SU-DHL-6 (cell line): ENCODE measurements around the gene FHL5.

ENCODE experiments used
- H2AFZ ChIP-seq: fragments of 200-600 bp; sonication (generic); 2 replicates; pipeline ENCODE4 v1.6.1; 2014; ENCODE audit warnings: low read depth, mild to moderate bottlenecking, moderate library complexity, mixed read lengths, antibody characterized with exemption, low read length; ENCODE audit not compliant: severe bottlenecking
- H3F3A ChIP-seq: fragments of 200-600 bp; shearing (Covaris generic); 2 replicates; pipeline ENCODE4 v1.6.0; 2016; ENCODE audit warnings: antibody characterized with exemption, mild to moderate bottlenecking; ENCODE audit not compliant: insufficient read depth
- H3K27ac ChIP-seq: fragments of 200-600 bp; sonication (generic); 2 replicates; pipeline ENCODE4 v1.5.1; 2016; ENCODE audit warnings: low read depth, mild to moderate bottlenecking, low read length, moderate library complexity, mixed read lengths
- H3K27me3 ChIP-seq: fragments of 200-600 bp; sonication (generic), shearing (Covaris generic); 2 replicates; pipeline ENCODE4 v1.6.0; 2014; ENCODE audit warnings: mild to moderate bottlenecking, low read length
- H3K36me3 ChIP-seq: fragments of 200-600 bp; sonication (generic); 2 replicates; pipeline ENCODE4 v1.6.1; 2014; ENCODE audit warnings: mild to moderate bottlenecking, low read length, mixed read lengths
- H3K4me2 ChIP-seq: fragments of 300-600, 200-600 bp; shearing (Covaris generic), sonication (generic); 2 replicates; pipeline ENCODE4 v1.6.0; 2014; ENCODE audit warnings: low read length, low read depth, mild to moderate bottlenecking; ENCODE audit not compliant: poor library complexity, severe bottlenecking
- H3K4me3 ChIP-seq: fragments of 200-600 bp; sonication (generic); 2 replicates; pipeline ENCODE4 v1.5.1; 2014; ENCODE audit warnings: antibody characterized with exemption, low read length, mild to moderate bottlenecking, mixed read lengths; ENCODE audit not compliant: insufficient read depth, poor library complexity, severe bottlenecking
- H3K79me2 ChIP-seq: fragments of 200-600 bp; sonication (generic); 2 replicates; pipeline ENCODE4 v1.6.1; 2014; ENCODE audit warnings: mild to moderate bottlenecking, low read length, moderate library complexity; ENCODE audit not compliant: insufficient read depth
- H3K9ac ChIP-seq: fragments of 200-600 bp; sonication (generic); 2 replicates; pipeline ENCODE4 v1.7.0; 2014; ENCODE audit warnings: mild to moderate bottlenecking, low read length
- H3K9me2 ChIP-seq: fragments of 200-600 bp; sonication (generic); replicated peaks from 2 replicates; pipeline ENCODE4 v1.6.1; 2014; ENCODE audit warnings: low read length; ENCODE audit not compliant: insufficient read depth
- H3K9me3 ChIP-seq: fragments of 200-600 bp; sonication (generic); 2 replicates; pipeline ENCODE4 v1.6.1; 2014; ENCODE audit warnings: low read length, mixed read lengths; ENCODE audit not compliant: insufficient read depth
- H4K20me1 ChIP-seq: fragments of 200-600 bp; sonication (generic); 2 replicates; pipeline ENCODE4 v1.6.1; 2014; ENCODE audit warnings: low read depth, mild to moderate bottlenecking, antibody characterized with exemption, low read length, moderate library complexity, mixed read lengths
- CTCF ChIP-seq: fragments of 200-600 bp; sonication (generic); IDR thresholded peaks from one replicate; pipeline ENCODE4 v1.5.1; 2017; ENCODE audit warnings: antibody characterized with exemption, mild to moderate bottlenecking, low read length, moderate library complexity; ENCODE audit not compliant: insufficient read depth, poor library complexity, severe bottlenecking
- EZH2phosphoT487 ChIP-seq: fragments of 200-600 bp; sonication (generic), shearing (Covaris generic); conservative IDR thresholded peaks from 2 replicates; pipeline ENCODE4 v1.6.1; 2018; ENCODE audit warnings: mild to moderate bottlenecking, antibody characterized with exemption, low read length, moderate library complexity, mixed read lengths

Gene FHL5

GRCh38 chr6:96651816-96652215 is 88.9 kb downstream of the FHL5 start:
- Histone ChIP-seq H3K4me3 (no peak overlapping the region), H3K36me3 (no peaks in the 10 kb centered on the region), H3K9me3 (no peaks in the 10 kb centered on the region), H3K9ac (no peak overlapping the region), H3F3A (no peaks in the 10 kb centered on the region), H4K20me1 (no peaks in the 10 kb centered on the region), H3K27me3 (no peaks in the 10 kb centered on the region), H3K9me2 (no peaks in the 10 kb centered on the region), H3K27ac (no peak overlapping the region), H2AFZ (no peak overlapping the region), H3K79me2 (no peaks in the 10 kb centered on the region), H3K4me2 (no peak overlapping the region)
- no peak for TF ChIP-seq CTCF
- TF ChIP-seq EZH2phosphoT487, result no peak

GRCh38 chr6:96652552-96652951 is 89.6 kb downstream of the FHL5 start:
- Histone ChIP-seq H3K4me2 (no peak overlapping the region), H3K9ac (no peak overlapping the region), H3F3A (no peaks in the 10 kb centered on the region), H3K27me3 (no peaks in the 10 kb centered on the region), H2AFZ (no peak overlapping the region), H3K36me3 (no peaks in the 10 kb centered on the region), H3K4me3 (no peak overlapping the region), H3K9me2 (no peaks in the 10 kb centered on the region), H3K9me3 (no peaks in the 10 kb centered on the region), H4K20me1 (no peaks in the 10 kb centered on the region), H3K27ac (no peak overlapping the region), H3K79me2 (no peaks in the 10 kb centered on the region)
- TF ChIP-seq CTCF (no peak), EZH2phosphoT487 (no peak)

GRCh38 chr6:96653181-96653580 is 90.3 kb downstream of the FHL5 start:
- Histone ChIP-seq H3K9ac (no peak overlapping the region), H3K9me2 (no peaks in the 10 kb centered on the region), H3F3A (no peaks in the 10 kb centered on the region), H3K9me3 (no peaks in the 10 kb centered on the region), H3K27ac (no peak overlapping the region), H3K36me3 (no peaks in the 10 kb centered on the region), H3K4me2 (no peak overlapping the region), H2AFZ (no peak overlapping the region), H3K79me2 (no peaks in the 10 kb centered on the region), H3K27me3 (no peaks in the 10 kb centered on the region), H3K4me3 (no peak overlapping the region), H4K20me1 (no peaks in the 10 kb centered on the region)
- no peak for TF ChIP-seq EZH2phosphoT487
- no peak for TF ChIP-seq CTCF
